Esophagus muscularis mucosa (tissue), 4 donors: ENCODE results near the gene ABTB2. TPM values are rescaled to one million over a fixed set of nuclear protein-coding genes. Genes with fewer than 3 reads are reported as not detected.

Source experiments
- DNase-seq: peaks from one replicate; pipeline ENCODE4 v3.0.0-alpha.2; 2017; ENCODE audit errors: extremely low spot score
- H3K27ac ChIP-seq, 4 donors: fragments of 200-600 bp; sonication (generic); replicated peaks in 1 of 4; 1 replicate in 3 of 4; 2 replicates in 1 of 4; pipeline ENCODE4 v1.5.1; 2016 to 2019; ENCODE audit warnings: mild to moderate bottlenecking in 1 of 4
- H3K27me3 ChIP-seq, 4 donors: fragments of 200-600 bp; sonication (generic); one replicate each; pipeline versions ENCODE4 v1.5.1 to v1.6.0; 2016 to 2019
- H3K36me3 ChIP-seq, 4 donors: fragments of 200-600 bp; sonication (generic); one replicate each; pipeline ENCODE4 v1.5.1; 2016 to 2019
- H3K4me1 ChIP-seq, 4 donors: fragments of 200-600 bp; sonication (generic); one replicate each; pipeline ENCODE4 v1.5.1; 2016 to 2019
- H3K4me3 ChIP-seq, 4 donors: fragments of 200-600 bp; sonication (generic); 1 replicate in 2 of 4; 2 replicates in 2 of 4; pipeline ENCODE4 v1.5.1; 2016 to 2019; ENCODE audit warnings: mild to moderate bottlenecking in 4 of 4, moderate library complexity in 1 of 4
- H3K9me3 ChIP-seq, 4 donors: fragments of 200-600 bp; sonication (generic); 1 replicate in 3 of 4; 2 replicates in 1 of 4; pipeline ENCODE4 v1.5.1; 2016 to 2019
- CTCF ChIP-seq, 3 experiments: fragments of 200-600 bp in 2 of 3; fragments of 450-650 bp in 1 of 3; sonication (generic) in 2 of 3; IDR thresholded peaks; one replicate each; pipeline ENCODE4 v1.5.1; 2017 to 2019; ENCODE audit warnings: antibody characterized with exemption in 3 of 3, mild to moderate bottlenecking in 2 of 3, moderate library complexity in 1 of 3
- EP300 ChIP-seq: sonication (generic); formaldehyde crosslinking; IDR thresholded peaks from one replicate; pipeline ENCODE4 v1.6.1; 2017; ENCODE audit warnings: antibody characterized with exemption
- POLR2A ChIP-seq: fragments of 450-650 bp; IDR thresholded peaks from one replicate; pipeline ENCODE4 v1.6.1; 2017; ENCODE audit warnings: antibody characterized with exemption, moderate library complexity, mild to moderate bottlenecking, low read depth
- POLR2AphosphoS5 ChIP-seq, 2 donors: sonication (generic); formaldehyde crosslinking; IDR thresholded peaks; one replicate each; pipeline ENCODE4 v1.6.1; 2017; ENCODE audit warnings: antibody characterized with exemption in 2 of 2
- WGBS: methylation state at CpG from one replicate; pipeline ENCODE4 v1.1.5; 2018; 5-methylcytosine and 5-hydroxymethylcytosine counted together
- intact Hi-C: fragments of 100-400 bp; cut with DNase I; formaldehyde crosslinking; loops from one replicate; pipeline ENCODE4 v1.15.1; 2023
- total RNA-seq, 4 donors: library from RNA; depleted of rRNA; stranded (reverse); fragments of >200 nt; gene quantifications; one replicate each; pipeline versions ENCODE4 v1.1.0 to v1.2.1, GENCODE V29; 2016

ABTB2 gene
- total RNA-seq, 4 donors from 2014 or later, result 5.0 to 8.0 (median 7.2) TPM

- H3K4me3 ChIP-seq, result no peak overlapping the region
- peak overlapping the region; percentile 71 to 79 (median 78) for H3K27ac ChIP-seq
- H3K36me3 ChIP-seq, result no peaks in the 10 kb centered on the region
- intact Hi-C loops, result loop anchor here (10.0 kb wide), 1 partner anchor 82 kb away; no protein-coding TSS in a partner anchor
- no peaks in the 10 kb centered on the region for H3K27me3 ChIP-seq
- H3K4me1 ChIP-seq, result peaks cover 52 to 95% (median 82%) of the 10 kb centered on the region in 4 donors
- TF ChIP-seq POLR2AphosphoS5 (IDR thresholded peaks at IDR 0.05) (peak in 1 of 2 donors; percentile 36), EP300 (no peak), POLR2A (no peak)
- H3K9me3 ChIP-seq, result no peaks in the 10 kb centered on the region
- DNase-seq, result no peak
- WGBS, result 47% methylated on average over 6 of the region's 6 CpGs
These were observed 11.3 kb downstream of the ABTB2 start for GRCh38 chr11:34346551-34346950.

- TF ChIP-seq EP300, result no peak
- TF ChIP-seq POLR2A, result no peak
- TF ChIP-seq CTCF (IDR thresholded peaks at IDR 0.05), result no peak
- peak in 1 of 2 donors; percentile 38 for TF ChIP-seq POLR2AphosphoS5 (IDR thresholded peaks at IDR 0.05)
- intact Hi-C loops, result loop anchor here (10.0 kb wide), 1 partner anchor 81 kb away; no protein-coding TSS in a partner anchor
- H3K4me1 ChIP-seq, result peaks cover 52 to 99% (median 86%) of the 10 kb centered on the region in 4 donors
These were observed 11.8 kb downstream of the ABTB2 start for GRCh38 chr11:34345991-34346480.

GRCh38 chr11:34345540-34345876, 12.3 kb downstream of the ABTB2 start:
- no peak for DNase-seq
- Histone ChIP-seq H3K27me3 (no peaks in the 10 kb centered on the region), H3K9me3 (no peaks in the 10 kb centered on the region), H3K36me3 (no peaks in the 10 kb centered on the region), H3K4me3 (no peak overlapping the region), H3K4me1 (peaks cover 52 to 97% (median 85%) of the 10 kb centered on the region in 4 donors), H3K27ac (peak overlapping the region; percentile 71 to 79 (median 78))
- WGBS, result 92% methylated on average over 3 of the region's 3 CpGs
- intact Hi-C loops, result loop anchor here (10.0 kb wide), 1 partner anchor 81 kb away; no protein-coding TSS in a partner anchor
- TF ChIP-seq POLR2AphosphoS5 (IDR thresholded peaks at IDR 0.05), result no peak

More at GRCh38 chr11:34345991-34346480, 11.8 kb downstream of the ABTB2 start:
- H3K27ac ChIP-seq, result peak overlapping the region; percentile 71 to 79 (median 78)
- no peaks in the 10 kb centered on the region for H3K27me3 ChIP-seq
- no peak for DNase-seq
- WGBS, result 14% methylated on average over 8 of the region's 8 CpGs
- H3K36me3 ChIP-seq, result no peaks in the 10 kb centered on the region
- H3K9me3 ChIP-seq, result no peaks in the 10 kb centered on the region
- no peak overlapping the region for H3K4me3 ChIP-seq

GRCh38 chr11:34344768-34345539, 12.9 kb downstream of the ABTB2 start:
- peaks cover 52 to 91% (median 83%) of the 10 kb centered on the region in 4 donors for H3K4me1 ChIP-seq
- WGBS, result 79% methylated on average over 8 of the region's 8 CpGs
- TF ChIP-seq CTCF (IDR thresholded peaks at IDR 0.05) (no peak), POLR2A (no peak), POLR2AphosphoS5 (IDR thresholded peaks at IDR 0.05) (no peak), EP300 (no peak)
- peak overlapping the region; percentile 71 to 79 (median 78) for H3K27ac ChIP-seq
- no peaks in the 10 kb centered on the region for H3K9me3 ChIP-seq
- H3K27me3 ChIP-seq, result no peaks in the 10 kb centered on the region
- H3K4me3 ChIP-seq, result no peak overlapping the region
- DNase-seq, result no peak
- intact Hi-C loops, result loop anchor here (10.0 kb wide), 1 partner anchor 80 kb away; no protein-coding TSS in a partner anchor
- H3K36me3 ChIP-seq, result no peaks in the 10 kb centered on the region

GRCh38 chr11:34344410-34344767, 13.4 kb downstream of the ABTB2 start:
- no peak overlapping the region for H3K27ac ChIP-seq
- no peak for DNase-seq

More at GRCh38 chr11:34344410-34344767, 13.4 kb downstream of the ABTB2 start:
- H3K36me3 ChIP-seq, result no peaks in the 10 kb centered on the region
- peaks cover 52 to 86% (median 79%) of the 10 kb centered on the region in 4 donors for H3K4me1 ChIP-seq
- no peaks in the 10 kb centered on the region for H3K9me3 ChIP-seq
- WGBS, result 91% methylated on average over 6 of the region's 6 CpGs
- intact Hi-C loops, result loop anchor here (10.0 kb wide), 1 partner anchor 80 kb away; no protein-coding TSS in a partner anchor
- TF ChIP-seq CTCF (IDR thresholded peaks at IDR 0.05) (no peak), POLR2AphosphoS5 (IDR thresholded peaks at IDR 0.05) (no peak), EP300 (no peak), POLR2A (no peak)
- H3K4me3 ChIP-seq, result no peak overlapping the region
- no peaks in the 10 kb centered on the region for H3K27me3 ChIP-seq
